ENCODE results near the gene SMARCC1.
"Not testable (repeated sequence)": the region's sequence is repeated elsewhere in the genome, so short reads cannot be mapped to it uniquely, and the experiment has no call there.

DNA sequence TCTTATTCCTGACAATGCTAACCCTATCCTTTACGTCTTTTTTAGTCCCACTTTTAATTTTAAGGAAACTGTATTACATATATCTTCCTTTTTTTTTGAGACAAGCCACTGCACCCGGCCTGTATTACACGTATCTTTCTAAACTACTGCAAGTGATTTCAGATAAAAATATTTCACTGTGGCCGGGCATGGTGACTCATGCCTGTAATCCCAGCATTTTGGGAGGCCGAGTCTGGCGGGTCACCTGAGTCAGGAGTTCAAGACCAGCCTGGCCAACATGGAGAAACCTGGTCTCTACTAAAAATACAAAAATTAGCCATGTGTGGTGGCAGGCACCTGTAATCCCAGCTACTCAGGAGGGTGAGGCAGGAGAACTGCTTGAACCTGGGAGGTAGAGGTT lies 38.3 kb downstream of the SMARCC1 start:
- TF ChIP-seq CTCF (IDR thresholded peaks at IDR 0.05); ZFX (IDR thresholded peaks at IDR 0.05; ENCODE audit: borderline replicate concordance): not testable (repeated sequence)
